Measurements from ENCODE around the gene SPNS2. TPM values are rescaled to one million over a fixed set of nuclear protein-coding genes. Genes with fewer than 3 reads are reported as not detected.

Gene SPNS2
- polyA plus RNA-seq, 1 donor (not counting 4 experiments of a cell fraction or from before 2014, with no cell fraction given): 0.10 TPM

GRCh38 chr17:4559966-4560365 is 61.3 kb downstream of the SPNS2 start:
- H2AFZ ChIP-seq (ENCODE audit: control insufficient read depth, low read length): no peak overlapping the region
- H3K36me3 ChIP-seq (ENCODE audit: control insufficient read depth in 2 of 2, extremely low read depth in 1 of 2, insufficient read depth in 2 of 2, low read length in 2 of 2): no peaks in the 10 kb centered on the region
- no peaks in the 10 kb centered on the region for H3K27me3 ChIP-seq (ENCODE audit: control insufficient read depth, extremely low read depth, insufficient read depth, low read length)
- no peak for DNase-seq (ENCODE audit: low read depth, low spot score)
- H3K4me3 ChIP-seq (ENCODE audit: control insufficient read depth in 2 of 3, extremely low read depth in 1 of 3, insufficient read depth in 2 of 3, low read depth in 1 of 3, low read length in 3 of 3): peak overlapping the region in 1 of 3 experiments; percentile 10
- dilution Hi-C loops (cut with MboI; ENCODE audit: extremely low pct_ligation_motif_present, low sequenced_read_pairs): no loop called here
- peaks cover 24% of the 10 kb centered on the region for H3K4me1 ChIP-seq (ENCODE audit: control insufficient read depth, extremely low read depth, insufficient read depth, low read length)
- H3K9me3 ChIP-seq (ENCODE audit: control insufficient read depth, low read depth, low read length): no peaks in the 10 kb centered on the region
- FAIRE-seq: no peak
- H4K20me1 ChIP-seq (ENCODE audit: control insufficient read depth, extremely low read depth, insufficient read depth, low read length): no peaks in the 10 kb centered on the region
- H3K79me2 ChIP-seq (ENCODE audit: control insufficient read depth, insufficient read depth, low read length): peaks cover 2% of the 10 kb centered on the region
- TF ChIP-seq CTCF (optimal IDR thresholded peaks at IDR 0.05 in 1 of 3, IDR thresholded peaks at IDR 0.05 in 1 of 3, conservative IDR thresholded peaks at IDR 0.05 in 1 of 3; ENCODE audit: extremely low read depth in 1 of 3, insufficient read depth in 2 of 3, low read length in 3 of 3): no peak
- TF ChIP-seq EZH2 (IDR thresholded peaks at IDR 0.05; ENCODE audit: low read length): no peak
- peak overlapping the region; percentile 2 for H3K9ac ChIP-seq (ENCODE audit: control insufficient read depth, extremely low read depth, insufficient read depth, low read length)
- peak overlapping the region; percentile 19 for H3K4me2 ChIP-seq (ENCODE audit: control insufficient read depth, extremely low read depth, insufficient read depth, low read depth, low read length)
- H3K9me1 ChIP-seq (ENCODE audit: control insufficient read depth, extremely low read depth, insufficient read depth, low read length): no peaks in the 10 kb centered on the region
- H3K27ac ChIP-seq (ENCODE audit: control insufficient read depth, insufficient read depth, low read length): no peak overlapping the region

DNA sequence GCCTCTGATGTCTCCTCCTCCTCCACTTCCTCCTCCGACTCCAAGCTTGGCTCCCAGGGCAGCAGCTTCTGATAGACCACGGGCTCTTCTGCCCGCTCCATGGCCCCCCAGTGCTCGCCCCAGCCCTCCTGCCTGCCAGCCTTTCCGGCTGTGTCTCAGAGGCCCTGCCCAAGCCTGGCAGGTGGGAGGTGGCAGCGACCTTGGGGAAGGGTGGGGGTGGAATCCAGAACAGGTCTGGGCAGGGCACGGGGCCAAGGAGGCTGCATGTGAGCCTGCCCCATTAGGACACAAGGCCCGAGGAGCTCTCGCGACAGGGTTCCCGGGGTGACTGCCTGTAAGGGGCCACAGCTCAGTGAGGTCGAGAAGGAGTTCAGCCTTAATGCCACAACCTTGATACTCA is 61.7 kb downstream of the SPNS2 start, which contains the start of gene GGT6:
Gene GGT6, minus strand, starts transcription at position 157 of the 400 bp plus-strand sequence. Its CDS starts 56 bp downstream, at position 101.
- dilution Hi-C loops (cut with MboI; ENCODE audit: extremely low pct_ligation_motif_present, low sequenced_read_pairs): no loop called here

More for the DNA sequence above, 61.7 kb downstream of the SPNS2 start, which contains the start of gene GGT6:
- Histone ChIP-seq H3K4me1 (ENCODE audit: control insufficient read depth, extremely low read depth, insufficient read depth, low read length) (peaks cover 24% of the 10 kb centered on the region), H3K9me1 (ENCODE audit: control insufficient read depth, extremely low read depth, insufficient read depth, low read length) (no peaks in the 10 kb centered on the region), H3K4me2 (ENCODE audit: control insufficient read depth, extremely low read depth, insufficient read depth, low read depth, low read length) (peak within 1 kb of the TSS; percentile 39), H3K9me3 (ENCODE audit: control insufficient read depth, low read depth, low read length) (no peaks in the 10 kb centered on the region), H3K79me2 (ENCODE audit: control insufficient read depth, insufficient read depth, low read length) (no peaks in the 10 kb centered on the region), H3K27ac (ENCODE audit: control insufficient read depth, insufficient read depth, low read length) (no peak within 1 kb of the TSS), H3K36me3 (ENCODE audit: control insufficient read depth in 2 of 2, extremely low read depth in 1 of 2, insufficient read depth in 2 of 2, low read length in 2 of 2) (no peaks in the 10 kb centered on the region), H3K9ac (ENCODE audit: control insufficient read depth, extremely low read depth, insufficient read depth, low read length) (peak within 1 kb of the TSS; percentile 2), H3K4me3 (ENCODE audit: control insufficient read depth in 2 of 3, extremely low read depth in 1 of 3, insufficient read depth in 2 of 3, low read depth in 1 of 3, low read length in 3 of 3) (peak within 1 kb of the TSS in 1 of 3 experiments; percentile 10), H4K20me1 (ENCODE audit: control insufficient read depth, extremely low read depth, insufficient read depth, low read length) (no peaks in the 10 kb centered on the region), H3K27me3 (ENCODE audit: control insufficient read depth, extremely low read depth, insufficient read depth, low read length) (no peaks in the 10 kb centered on the region), H2AFZ (ENCODE audit: control insufficient read depth, low read length) (peak within 1 kb of the TSS; percentile 31)
- TF ChIP-seq EZH2 (IDR thresholded peaks at IDR 0.05; ENCODE audit: low read length) (no peak), CTCF (optimal IDR thresholded peaks at IDR 0.05 in 1 of 3, IDR thresholded peaks at IDR 0.05 in 1 of 3, conservative IDR thresholded peaks at IDR 0.05 in 1 of 3; ENCODE audit: extremely low read depth in 1 of 3, insufficient read depth in 2 of 3, low read length in 3 of 3) (no peak)
- DNase-seq (ENCODE audit: low read depth, low spot score) (no peak), FAIRE-seq (no peak)
